Testis (tissue), 2 donors: ENCODE results near the gene STRN3.
A peak's percentile ranks its signal among the peaks of the same experiment; 100 is the strongest.

Experiments used
- POLR2A ChIP-seq: fragments of 450-650 bp; IDR thresholded peaks from one replicate; pipeline ENCODE4 v1.6.1; 2017; ENCODE audit warnings: antibody characterized with exemption, mild to moderate bottlenecking, moderate library complexity
- TF ChIP-seq, protein P1 (sequence below), 3 experiments: fragments of 450-650 bp in 2 of 3; fragments of 200-600 bp in 1 of 3; sonication (generic) in 1 of 3; IDR thresholded peaks; one replicate each; pipeline ENCODE4 v1.5.1; 2016 to 2019; ENCODE audit warnings: antibody characterized with exemption in 3 of 3, mild to moderate bottlenecking in 2 of 3, moderate library complexity in 1 of 3

DNA sequence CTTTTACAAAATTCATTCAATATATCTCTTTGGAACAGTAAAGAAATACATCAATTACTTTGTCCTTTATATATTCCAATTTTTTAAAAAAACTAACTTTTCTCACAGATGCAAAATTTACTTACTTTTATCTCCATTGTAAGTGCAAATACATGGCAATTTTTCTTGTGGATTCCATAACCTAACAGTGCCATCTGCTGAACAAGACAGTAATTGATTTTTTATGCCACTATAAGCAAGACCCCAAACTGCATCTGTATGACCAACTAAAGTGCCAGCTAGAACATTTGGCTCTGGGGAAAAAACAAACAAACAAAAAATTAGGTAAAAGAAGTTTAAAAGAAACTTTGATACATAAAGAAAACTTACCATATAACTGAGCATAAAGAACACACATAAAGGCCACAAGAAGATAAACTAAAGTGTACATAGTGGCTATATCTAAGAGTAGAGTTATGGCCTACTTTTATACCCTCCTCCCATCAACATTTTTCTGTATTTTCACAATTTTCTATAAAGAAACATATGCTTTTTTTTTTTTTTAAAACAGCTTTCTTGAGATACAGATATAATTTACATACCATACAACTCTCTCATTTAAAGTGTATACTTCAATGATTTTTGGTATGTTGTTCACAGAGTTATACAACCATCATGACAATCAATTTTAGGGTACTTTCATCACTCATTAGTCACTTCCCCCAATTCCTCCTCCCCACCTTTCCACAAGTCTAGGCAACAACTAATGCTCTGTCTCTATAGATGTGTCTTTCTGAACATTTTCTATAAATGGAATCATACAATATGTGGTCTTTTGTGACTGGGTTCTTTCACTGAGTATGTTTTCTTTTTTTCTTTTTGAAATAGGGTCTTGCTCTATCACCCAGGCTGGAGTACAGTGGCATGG, 119.2 kb downstream of the STRN3 start:
- TF ChIP-seq, protein P1, sequence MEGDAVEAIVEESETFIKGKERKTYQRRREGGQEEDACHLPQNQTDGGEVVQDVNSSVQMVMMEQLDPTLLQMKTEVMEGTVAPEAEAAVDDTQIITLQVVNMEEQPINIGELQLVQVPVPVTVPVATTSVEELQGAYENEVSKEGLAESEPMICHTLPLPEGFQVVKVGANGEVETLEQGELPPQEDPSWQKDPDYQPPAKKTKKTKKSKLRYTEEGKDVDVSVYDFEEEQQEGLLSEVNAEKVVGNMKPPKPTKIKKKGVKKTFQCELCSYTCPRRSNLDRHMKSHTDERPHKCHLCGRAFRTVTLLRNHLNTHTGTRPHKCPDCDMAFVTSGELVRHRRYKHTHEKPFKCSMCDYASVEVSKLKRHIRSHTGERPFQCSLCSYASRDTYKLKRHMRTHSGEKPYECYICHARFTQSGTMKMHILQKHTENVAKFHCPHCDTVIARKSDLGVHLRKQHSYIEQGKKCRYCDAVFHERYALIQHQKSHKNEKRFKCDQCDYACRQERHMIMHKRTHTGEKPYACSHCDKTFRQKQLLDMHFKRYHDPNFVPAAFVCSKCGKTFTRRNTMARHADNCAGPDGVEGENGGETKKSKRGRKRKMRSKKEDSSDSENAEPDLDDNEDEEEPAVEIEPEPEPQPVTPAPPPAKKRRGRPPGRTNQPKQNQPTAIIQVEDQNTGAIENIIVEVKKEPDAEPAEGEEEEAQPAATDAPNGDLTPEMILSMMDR (IDR thresholded peaks at IDR 0.05), result peak in 1 of 3 experiments; percentile 28
- no peak for TF ChIP-seq POLR2A
